ENCODE data around the gene EXD3.
"Not testable (repeated sequence)": the region's sequence is repeated elsewhere in the genome, so short reads cannot be mapped to it uniquely, and the experiment has no call there.

- TF ChIP-seq CTCF, POLR2A, POLR2AphosphoS5 (IDR thresholded peaks at IDR 0.05): not testable (repeated sequence)
Observed at GRCh38 chr9:137378688-137379410, 44.1 kb downstream of the EXD3 start.

Data from sigmoid colon (tissue), 4 donors.